GM10266 (cell line): ENCODE measurements around the gene SLC1A3.

Source experiments
- DNase-seq: peaks from one replicate; pipeline ENCODE4 v3.0.0; 2012; ENCODE audit errors: extremely low spot score
- CTCF ChIP-seq: IDR thresholded peaks from 2 replicates; pipeline ENCODE4 v1.5.1; 2012; ENCODE audit warnings: mild to moderate bottlenecking, low read depth; ENCODE audit not compliant: control insufficient read depth, insufficient read depth; ENCODE audit errors: missing control alignments

Gene SLC1A3

DNA sequence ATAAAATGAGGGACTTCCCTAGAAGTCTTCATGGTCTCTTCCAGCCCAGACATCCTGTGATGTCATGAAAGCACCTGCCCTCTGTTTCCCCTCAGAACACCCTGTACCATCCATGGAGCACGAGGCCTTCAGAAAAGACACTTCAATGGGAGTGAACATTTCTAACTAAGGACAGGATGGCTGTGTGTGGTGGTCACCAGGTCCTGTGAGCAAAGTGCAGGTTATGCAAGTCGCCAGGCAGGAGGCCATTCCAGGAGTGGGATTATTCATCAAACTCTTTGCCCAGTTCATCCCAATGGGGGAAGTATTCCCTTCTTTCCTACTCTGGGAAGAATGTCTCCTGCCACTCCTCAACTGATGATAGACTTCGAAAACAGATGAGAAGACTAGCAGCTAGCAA, 80.5 kb downstream of the SLC1A3 start:
- DNase-seq = no peak

GRCh38 chr5:36688722-36689121, 82.3 kb downstream of the SLC1A3 start:
- peak; percentile 31 for TF ChIP-seq CTCF
- peak; percentile 33 for DNase-seq

More for the DNA sequence above, 80.5 kb downstream of the SLC1A3 start:
- no peak for TF ChIP-seq CTCF

GRCh38 chr5:36689225-36689624, 82.8 kb downstream of the SLC1A3 start:
- no peak for TF ChIP-seq CTCF
- peak; percentile 75 for DNase-seq

- peak; percentile 87 for TF ChIP-seq CTCF
- DNase-seq = peak; percentile 89
Observed at GRCh38 chr5:36690041-36690961, 83.9 kb downstream of the SLC1A3 start.

GRCh38 chr5:36691226-36691625, 84.8 kb downstream of the SLC1A3 start:
- DNase-seq = no peak
- TF ChIP-seq CTCF = no peak

DNA sequence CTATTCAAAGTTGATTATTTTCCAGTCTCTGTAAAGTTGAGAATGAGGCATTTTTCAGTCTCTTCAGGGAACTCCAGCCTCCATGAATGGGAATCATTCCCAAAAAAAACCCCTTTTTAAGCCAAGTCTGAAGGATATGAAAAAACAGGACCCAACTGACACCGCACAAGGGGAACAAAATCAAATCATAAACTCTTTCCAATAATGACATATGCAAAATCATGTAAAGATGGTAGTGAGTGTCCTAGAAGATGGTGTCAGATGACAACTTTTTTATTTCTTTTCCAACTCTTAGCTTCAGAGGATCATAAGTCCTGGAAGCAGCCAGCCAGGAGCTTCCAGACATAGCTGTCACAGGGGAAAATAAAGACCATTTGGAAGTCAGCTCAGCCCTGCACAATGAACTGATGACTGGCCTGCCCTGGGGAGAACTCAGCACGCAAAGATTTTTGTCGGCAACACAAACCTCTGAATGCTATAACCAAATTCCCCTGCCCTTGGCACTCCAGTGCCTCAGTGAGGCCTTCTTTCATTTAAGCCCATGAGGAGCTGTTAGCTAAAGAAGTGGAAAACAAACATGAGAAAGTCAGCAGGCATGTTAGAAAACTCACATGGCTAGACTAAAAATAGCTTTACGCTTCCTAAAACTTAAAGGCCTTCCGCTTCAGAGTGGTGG, 85.4 kb downstream of the SLC1A3 start:
- TF ChIP-seq CTCF = no peak
- no peak for DNase-seq
